Uterus (tissue), 2 donors: ENCODE measurements around the gene PRCP.

ENCODE experiments used
- POLR2A ChIP-seq, 2 donors: fragments of 450-650 bp; IDR thresholded peaks; one replicate each; pipeline ENCODE4 v1.6.1; 2016; ENCODE audit warnings: antibody characterized with exemption in 2 of 2, mild to moderate bottlenecking in 1 of 2, moderate library complexity in 1 of 2
- TF ChIP-seq, protein P1 (sequence below), 4 experiments: fragments of 200-600 bp in 2 of 4; fragments of 450-650 bp in 2 of 4; sonication (generic) in 2 of 4; IDR thresholded peaks; one replicate each; pipeline ENCODE4 v1.5.1; 2016 to 2019; ENCODE audit warnings: antibody characterized with exemption in 4 of 4, mild to moderate bottlenecking in 2 of 4, moderate library complexity in 1 of 4

DNA sequence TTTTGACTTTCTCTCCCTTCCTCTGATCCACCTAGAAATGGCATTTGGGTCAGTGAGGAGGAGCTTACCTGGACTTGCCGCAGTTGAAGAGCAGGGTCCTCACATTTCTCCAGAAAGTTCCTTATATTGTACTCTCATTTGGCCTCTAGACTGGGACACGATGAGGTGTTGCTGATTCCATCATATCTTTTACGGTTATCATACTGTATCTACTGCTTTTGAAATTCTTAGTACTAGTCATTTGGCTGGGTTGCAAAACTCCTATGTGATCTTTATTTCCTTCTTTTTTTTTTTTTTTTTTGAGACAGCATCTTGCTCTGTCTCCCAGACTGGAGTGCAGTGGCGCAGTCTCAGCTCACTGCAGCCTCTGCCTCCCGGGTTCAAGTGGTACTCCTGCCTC is 107.9 kb downstream of the PRCP start:
- TF ChIP-seq, protein P1, sequence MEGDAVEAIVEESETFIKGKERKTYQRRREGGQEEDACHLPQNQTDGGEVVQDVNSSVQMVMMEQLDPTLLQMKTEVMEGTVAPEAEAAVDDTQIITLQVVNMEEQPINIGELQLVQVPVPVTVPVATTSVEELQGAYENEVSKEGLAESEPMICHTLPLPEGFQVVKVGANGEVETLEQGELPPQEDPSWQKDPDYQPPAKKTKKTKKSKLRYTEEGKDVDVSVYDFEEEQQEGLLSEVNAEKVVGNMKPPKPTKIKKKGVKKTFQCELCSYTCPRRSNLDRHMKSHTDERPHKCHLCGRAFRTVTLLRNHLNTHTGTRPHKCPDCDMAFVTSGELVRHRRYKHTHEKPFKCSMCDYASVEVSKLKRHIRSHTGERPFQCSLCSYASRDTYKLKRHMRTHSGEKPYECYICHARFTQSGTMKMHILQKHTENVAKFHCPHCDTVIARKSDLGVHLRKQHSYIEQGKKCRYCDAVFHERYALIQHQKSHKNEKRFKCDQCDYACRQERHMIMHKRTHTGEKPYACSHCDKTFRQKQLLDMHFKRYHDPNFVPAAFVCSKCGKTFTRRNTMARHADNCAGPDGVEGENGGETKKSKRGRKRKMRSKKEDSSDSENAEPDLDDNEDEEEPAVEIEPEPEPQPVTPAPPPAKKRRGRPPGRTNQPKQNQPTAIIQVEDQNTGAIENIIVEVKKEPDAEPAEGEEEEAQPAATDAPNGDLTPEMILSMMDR (IDR thresholded peaks at IDR 0.05), result no peak
- no peak for TF ChIP-seq POLR2A (IDR thresholded peaks at IDR 0.05)
